ENCODE results near the gene ACE. TPM values are rescaled to one million over a fixed set of nuclear protein-coding genes. Genes with fewer than 3 reads are reported as not detected.

Gene ACE
- total RNA-seq, 1 experiment from 2014 or later = 5.4 TPM

GRCh38 chr17:63434951-63435571 is 41.8 kb upstream of the ACE start:
- peak; percentile 71 for DNase-seq
- no CpG with 5 or more reads among the region's 25 CpGs for whole genome bisulfite sequencing (ENCODE audit: extremely low coverage, insufficient read length, low lambda C conversion rate)
- Histone ChIP-seq H3K9me3 (ENCODE audit: control insufficient read depth, low read depth, low read length) (no peaks in the 10 kb centered on the region), H3K4ac (ENCODE audit: low read depth, low read length) (no peak overlapping the region), H3K4me1 (ENCODE audit: insufficient read depth, low read length) (no peaks in the 10 kb centered on the region), H2BK5ac (ENCODE audit: insufficient read length, low read length) (no peak overlapping the region), H3K79me1 (ENCODE audit: insufficient read depth, low read depth, low read length, poor library complexity, severe bottlenecking) (no peaks in the 10 kb centered on the region), H3T11ph (ENCODE audit: low read length) (no peak overlapping the region), H3K23me2 (ENCODE audit: insufficient read length, low read depth, low read length, poor library complexity, severe bottlenecking) (no peaks in the 10 kb centered on the region), H2BK120ac (ENCODE audit: low read depth, low read length, poor library complexity, severe bottlenecking) (no peak overlapping the region), H4K8ac (replicated peaks; ENCODE audit: insufficient read length, low read depth, low read length) (no peak overlapping the region), H2BK15ac (ENCODE audit: low read depth, low read length) (no peak overlapping the region), H3K4me2 (ENCODE audit: insufficient read depth, insufficient read length, low read length) (no peak overlapping the region), H3K9ac (ENCODE audit: extremely low read depth, insufficient read length, low read length) (no peak overlapping the region), H3K27ac (ENCODE audit: insufficient read length, low read depth, low read length) (no peak overlapping the region), H4K5ac (ENCODE audit: insufficient read length, low read depth, low read length) (no peak overlapping the region), H2BK12ac (ENCODE audit: insufficient read length, low read depth, low read length) (no peak overlapping the region), H3K18ac (ENCODE audit: insufficient read length, low read depth, low read length) (no peak overlapping the region), H2AFZ (ENCODE audit: low read length) (no peak overlapping the region), H3K56ac (ENCODE audit: insufficient read length, low read depth, low read length) (no peak overlapping the region), H4K20me1 (ENCODE audit: control insufficient read depth, insufficient read depth, insufficient read length) (no peaks in the 10 kb centered on the region), H3K23ac (ENCODE audit: insufficient read length, low read depth, low read length) (no peak overlapping the region), H3K27me3 (ENCODE audit: insufficient read depth, low read length) (no peaks in the 10 kb centered on the region), H3K79me2 (ENCODE audit: insufficient read depth, low read length) (no peaks in the 10 kb centered on the region), H4K91ac (ENCODE audit: insufficient read length, low read depth, low read length) (no peak overlapping the region), H2BK20ac (ENCODE audit: low read depth, low read length, poor library complexity, severe bottlenecking) (no peak overlapping the region), H3K14ac (ENCODE audit: insufficient read depth, low read length) (no peak overlapping the region), H2AK5ac (ENCODE audit: insufficient read length, low read length) (no peak overlapping the region)
- Mint-ChIP-seq H3K27ac (peak overlapping the region in 2 of 3 experiments; percentile 49 to 63; a peak in 3 of 7 replicates), H3K9me3 (no peaks in the 10 kb centered on the region; a peak in 1 of 5 replicates), H3K4me3 (no peak overlapping the region), H3K27me3 (ENCODE audit: low read depth) (no peaks in the 10 kb centered on the region), H3K36me3 (ENCODE audit: insufficient read depth in 1 of 3, low read depth in 3 of 3) (peaks cover 6 to 15% (median 7%) of the 10 kb centered on the region in 3 experiments; a peak in 5 of 7 replicates), H3K4me1 (peaks cover 12 to 30% of the 10 kb centered on the region in 2 experiments)
- TF ChIP-seq CTCF (conservative IDR thresholded peaks at IDR 0.05) = peak; percentile 46; the same call in 2 of the 3 replicates

Measured in H9 (cell line).